ENCODE data around the gene TMEM163. TPM values are rescaled to one million over a fixed set of nuclear protein-coding genes. Genes with fewer than 3 reads are reported as not detected.

The TMEM163 gene
- total RNA-seq, 1 donor from 2014 or later, result not detected

- DNase-seq (ENCODE audit: low read depth) (no peak), FAIRE-seq (no peak)
- no peak for TF ChIP-seq CTCF (IDR thresholded peaks at IDR 0.05; ENCODE audit: insufficient read depth, low read length, severe bottlenecking)
- Histone ChIP-seq H3K36me3 (ENCODE audit: control insufficient read depth, insufficient read depth, low read length) (no peaks in the 10 kb centered on the region), H3K27me3 (ENCODE audit: control insufficient read depth, insufficient read depth, low read length) (no peaks in the 10 kb centered on the region), H3K4me3 (ENCODE audit: low read depth, low read length) (no peak overlapping the region)
Observed at GRCh38 chr2:134501476-134502091, 217.2 kb downstream of the TMEM163 start.

GRCh38 chr2:134500211-134500935, 218.4 kb downstream of the TMEM163 start:
- Histone ChIP-seq H3K27me3 (ENCODE audit: control insufficient read depth, insufficient read depth, low read length) (no peaks in the 10 kb centered on the region), H3K36me3 (ENCODE audit: control insufficient read depth, insufficient read depth, low read length) (no peaks in the 10 kb centered on the region), H3K4me3 (ENCODE audit: low read depth, low read length) (no peak overlapping the region)
- no peak for FAIRE-seq
- no peak for DNase-seq (ENCODE audit: low read depth)
- no peak for TF ChIP-seq CTCF (IDR thresholded peaks at IDR 0.05; ENCODE audit: insufficient read depth, low read length, severe bottlenecking)

GRCh38 chr2:134499307-134499926, 219.4 kb downstream of the TMEM163 start:
- DNase-seq (ENCODE audit: low read depth), result no peak
- Histone ChIP-seq H3K4me3 (ENCODE audit: low read depth, low read length) (no peak overlapping the region), H3K36me3 (ENCODE audit: control insufficient read depth, insufficient read depth, low read length) (no peaks in the 10 kb centered on the region), H3K27me3 (ENCODE audit: control insufficient read depth, insufficient read depth, low read length) (no peaks in the 10 kb centered on the region)
- no peak for FAIRE-seq
- no peak for TF ChIP-seq CTCF (IDR thresholded peaks at IDR 0.05; ENCODE audit: insufficient read depth, low read length, severe bottlenecking)

- DNase-seq (ENCODE audit: low read depth) (no peak), FAIRE-seq (no peak)
- TF ChIP-seq CTCF (IDR thresholded peaks at IDR 0.05; ENCODE audit: insufficient read depth, low read length, severe bottlenecking), result no peak
- no peaks in the 10 kb centered on the region for H3K36me3 ChIP-seq (ENCODE audit: control insufficient read depth, insufficient read depth, low read length)
- H3K4me3 ChIP-seq (ENCODE audit: low read depth, low read length), result no peak overlapping the region
- no peaks in the 10 kb centered on the region for H3K27me3 ChIP-seq (ENCODE audit: control insufficient read depth, insufficient read depth, low read length)
Observed at GRCh38 chr2:134498654-134499053, 220.1 kb downstream of the TMEM163 start.

- Histone ChIP-seq H3K36me3 (ENCODE audit: control insufficient read depth, insufficient read depth, low read length) (no peaks in the 10 kb centered on the region), H3K4me3 (ENCODE audit: low read depth, low read length) (no peak overlapping the region), H3K27me3 (ENCODE audit: control insufficient read depth, insufficient read depth, low read length) (no peaks in the 10 kb centered on the region)
- TF ChIP-seq CTCF (IDR thresholded peaks at IDR 0.05; ENCODE audit: insufficient read depth, low read length, severe bottlenecking), result no peak
- DNase-seq (ENCODE audit: low read depth), result no peak
- no peak for FAIRE-seq
Observed at GRCh38 chr2:134493797-134494196, 225.0 kb downstream of the TMEM163 start.
